ENCODE results near the gene KRTAP2-4.

- TF ChIP-seq CTCF (conservative IDR thresholded peaks at IDR 0.05) (no peak), EZH2 (IDR thresholded peaks at IDR 0.05; ENCODE audit: low read depth) (no peak)
Measured at GRCh38 chr17:41058741-41059140, 6.9 kb downstream of the KRTAP2-4 start.
